HFFc6 (cell line): Measurements from ENCODE around the gene PLCB3. TPM values are rescaled to one million over a fixed set of nuclear protein-coding genes. Genes with fewer than 3 reads are reported as not detected.

Experiments
- DNase-seq: peaks from one replicate; pipeline ENCODE4 v3.0.0-alpha.2; 2018
- H3K27ac Mint-ChIP-seq: 2 replicates; pipeline ENCODE4 v1.8.0; 2020; ENCODE audit warnings: mild to moderate bottlenecking, mixed read lengths
- H3K27me3 Mint-ChIP-seq: 2 replicates; pipeline ENCODE4 v1.8.0; 2021; ENCODE audit warnings: mild to moderate bottlenecking, moderate library complexity, mixed read lengths; ENCODE audit not compliant: insufficient read depth
- H3K36me3 Mint-ChIP-seq: 2 replicates; pipeline ENCODE4 v1.8.0; 2021; ENCODE audit warnings: low read depth, mixed read lengths
- H3K4me1 Mint-ChIP-seq: 2 replicates; pipeline ENCODE4 v1.8.0; 2020; ENCODE audit warnings: low read depth, mixed read lengths
- H3K4me3 Mint-ChIP-seq: 2 replicates; pipeline ENCODE4 v1.8.0; 2020; ENCODE audit warnings: mild to moderate bottlenecking, moderate library complexity, mixed read lengths
- H3K9me3 Mint-ChIP-seq: 2 replicates; pipeline ENCODE4 v1.8.0; 2020; ENCODE audit warnings: mild to moderate bottlenecking, mixed read lengths
- total RNA-seq, 6 experiments: library from RNA; stranded (reverse); fragmentation: NEBNext Ultra II Directional; extraction: Animal tissue kit (Norgen Biotek cat#: 25700); gene quantifications; 2 replicates in 1 of 6; 3 replicates in 5 of 6; pipeline ENCODE4 v1.2.3, GENCODE V29; 2021
- TF ChIP-seq, protein P1 (sequence below): fragments of 200-600 bp; sonication (generic); IDR thresholded peaks from 2 replicates; pipeline ENCODE4 v1.5.0; 2021; ENCODE audit warnings: antibody characterized with exemption, mild to moderate bottlenecking

The PLCB3 gene
- total RNA-seq, 6 experiments from 2014 or later = 48.1 to 58.0 (median 51.8) TPM

GRCh38 chr11:64284962-64285884 is 33.9 kb downstream of the PLCB3 start, which contains the start of gene GPR137:
Gene GPR137 (plus strand): TSS chr11:64285848. CDS start chr11:64286525, 677 bp downstream.
- Mint-ChIP-seq H3K9me3 (no peaks in the 10 kb centered on the region), H3K4me3 (peak within 1 kb of the TSS; percentile 88), H3K27ac (peak within 1 kb of the TSS; percentile 90), H3K27me3 (peaks cover 12% of the 10 kb centered on the region), H3K4me1 (peaks cover 23% of the 10 kb centered on the region), H3K36me3 (peaks cover 7% of the 10 kb centered on the region)
- DNase-seq = peak; percentile 48
- TF ChIP-seq, protein P1, sequence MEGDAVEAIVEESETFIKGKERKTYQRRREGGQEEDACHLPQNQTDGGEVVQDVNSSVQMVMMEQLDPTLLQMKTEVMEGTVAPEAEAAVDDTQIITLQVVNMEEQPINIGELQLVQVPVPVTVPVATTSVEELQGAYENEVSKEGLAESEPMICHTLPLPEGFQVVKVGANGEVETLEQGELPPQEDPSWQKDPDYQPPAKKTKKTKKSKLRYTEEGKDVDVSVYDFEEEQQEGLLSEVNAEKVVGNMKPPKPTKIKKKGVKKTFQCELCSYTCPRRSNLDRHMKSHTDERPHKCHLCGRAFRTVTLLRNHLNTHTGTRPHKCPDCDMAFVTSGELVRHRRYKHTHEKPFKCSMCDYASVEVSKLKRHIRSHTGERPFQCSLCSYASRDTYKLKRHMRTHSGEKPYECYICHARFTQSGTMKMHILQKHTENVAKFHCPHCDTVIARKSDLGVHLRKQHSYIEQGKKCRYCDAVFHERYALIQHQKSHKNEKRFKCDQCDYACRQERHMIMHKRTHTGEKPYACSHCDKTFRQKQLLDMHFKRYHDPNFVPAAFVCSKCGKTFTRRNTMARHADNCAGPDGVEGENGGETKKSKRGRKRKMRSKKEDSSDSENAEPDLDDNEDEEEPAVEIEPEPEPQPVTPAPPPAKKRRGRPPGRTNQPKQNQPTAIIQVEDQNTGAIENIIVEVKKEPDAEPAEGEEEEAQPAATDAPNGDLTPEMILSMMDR = no peak; the same call in 1 of the 2 replicates

- no peak for DNase-seq
- Mint-ChIP-seq H3K27ac (peak overlapping the region; percentile 68), H3K4me3 (peak overlapping the region; percentile 83), H3K36me3 (peaks cover 6% of the 10 kb centered on the region), H3K9me3 (no peaks in the 10 kb centered on the region), H3K4me1 (peaks cover 21% of the 10 kb centered on the region), H3K27me3 (peaks cover 15% of the 10 kb centered on the region)
- TF ChIP-seq, protein P1 = peak; percentile 40; the same call in 1 of the 2 replicates
Observed at GRCh38 chr11:64285885-64286800, 34.8 kb downstream of the PLCB3 start.

DNA sequence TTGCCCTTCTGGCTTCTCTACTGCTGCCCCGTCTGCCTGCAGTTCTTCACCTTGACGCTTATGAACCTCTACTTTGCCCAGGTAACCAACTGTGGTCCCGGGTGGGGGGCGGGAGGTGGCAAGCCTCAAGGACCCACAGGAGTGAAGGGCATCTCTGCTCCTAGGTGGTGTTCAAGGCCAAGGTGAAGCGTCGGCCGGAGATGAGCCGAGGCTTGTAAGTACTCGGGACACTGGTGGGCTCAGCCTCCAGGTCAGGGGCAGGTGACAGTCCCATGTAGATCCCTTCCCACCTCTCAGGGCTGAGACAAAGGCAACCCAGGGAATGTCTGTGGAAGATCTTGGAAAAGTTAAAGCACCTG is 35.5 kb downstream of the PLCB3 start:
- peaks cover 14% of the 10 kb centered on the region for H3K27me3 Mint-ChIP-seq
- H3K36me3 Mint-ChIP-seq = no peaks in the 10 kb centered on the region; the same call in 1 of the 2 replicates
- no peak for DNase-seq
- TF ChIP-seq, protein P1 = no peak
- H3K4me3 Mint-ChIP-seq = peak overlapping the region; percentile 83
- no peaks in the 10 kb centered on the region for H3K9me3 Mint-ChIP-seq
- H3K27ac Mint-ChIP-seq = peak overlapping the region; percentile 68; the same call in 1 of the 2 replicates
- peaks cover 16% of the 10 kb centered on the region for H3K4me1 Mint-ChIP-seq

DNA sequence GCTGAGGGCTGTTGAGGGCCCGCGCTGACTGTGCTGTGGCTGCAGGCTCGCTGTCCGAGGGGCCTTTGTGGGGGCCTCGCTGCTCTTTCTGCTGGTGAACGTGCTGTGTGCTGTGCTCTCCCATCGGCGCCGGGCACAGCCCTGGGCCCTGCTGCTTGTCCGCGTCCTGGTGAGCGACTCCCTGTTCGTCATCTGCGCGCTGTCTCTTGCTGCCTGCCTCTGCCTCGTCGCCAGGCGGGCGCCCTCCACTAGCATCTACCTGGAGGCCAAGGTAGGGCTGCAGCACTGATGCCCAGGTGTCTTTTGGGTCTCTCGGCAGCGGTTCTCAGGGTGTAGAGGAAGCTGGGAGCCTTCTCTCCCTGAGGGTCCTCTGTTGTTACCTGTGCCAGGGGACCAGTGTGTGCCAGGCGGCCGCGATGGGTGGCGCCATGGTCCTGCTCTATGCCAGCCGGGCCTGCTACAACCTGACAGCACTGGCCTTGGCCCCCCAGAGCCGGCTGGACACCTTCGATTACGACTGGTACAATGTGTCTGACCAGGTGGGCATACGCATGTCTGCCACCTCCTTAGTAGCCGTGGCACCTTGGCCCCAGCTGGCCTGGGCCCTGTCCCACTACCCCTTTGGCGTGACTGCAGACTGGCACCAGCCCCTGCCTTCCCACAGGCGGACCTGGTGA is 36.5 kb downstream of the PLCB3 start:
- H3K27ac Mint-ChIP-seq = no peak overlapping the region
- H3K9me3 Mint-ChIP-seq = no peaks in the 10 kb centered on the region
- no peaks in the 10 kb centered on the region for H3K36me3 Mint-ChIP-seq
- H3K27me3 Mint-ChIP-seq = peaks cover 15% of the 10 kb centered on the region
- no peak overlapping the region for H3K4me3 Mint-ChIP-seq
- TF ChIP-seq, protein P1 = no peak
- H3K4me1 Mint-ChIP-seq = peaks cover 16% of the 10 kb centered on the region
- DNase-seq = no peak

DNA sequence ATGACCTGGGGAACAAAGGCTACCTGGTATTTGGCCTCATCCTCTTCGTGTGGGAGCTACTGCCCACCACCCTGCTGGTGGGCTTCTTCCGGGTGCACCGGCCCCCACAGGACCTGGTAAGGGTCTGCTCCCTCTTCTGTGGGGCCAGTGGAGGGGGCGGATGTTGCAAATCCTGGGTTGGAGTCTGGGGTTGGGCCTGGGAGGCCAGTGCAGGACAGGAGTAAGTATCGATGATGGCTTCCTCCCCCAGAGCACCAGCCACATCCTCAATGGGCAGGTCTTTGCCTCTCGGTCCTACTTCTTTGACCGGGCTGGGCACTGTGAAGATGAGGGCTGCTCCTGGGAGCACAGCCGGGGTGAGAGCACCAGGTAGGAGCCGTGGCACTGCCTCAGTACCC is 37.0 kb downstream of the PLCB3 start:
- no peak for DNase-seq
- Mint-ChIP-seq H3K4me3 (no peak overlapping the region), H3K27me3 (peaks cover 20% of the 10 kb centered on the region), H3K27ac (no peak overlapping the region), H3K4me1 (peaks cover 11% of the 10 kb centered on the region), H3K36me3 (no peaks in the 10 kb centered on the region), H3K9me3 (no peaks in the 10 kb centered on the region)
- TF ChIP-seq, protein P1 = no peak
